Fibroblast of lung (primary cell): ENCODE results near the gene AP1M2. TPM values are rescaled to one million over a fixed set of nuclear protein-coding genes. Genes with fewer than 3 reads are reported as not detected.
"Not testable (repeated sequence)": the region's sequence is repeated elsewhere in the genome, so short reads cannot be mapped to it uniquely, and the experiment has no call there.

ENCODE experiments used
- DNase-seq, 2 donors: peaks; one replicate each; pipeline versions ENCODE4 v3.0.0 to v3.0.0-alpha.2; 2010; ENCODE audit warnings: low read depth in 2 of 2
- H2AFZ ChIP-seq: 2 replicates; pipeline ENCODE4 v1.5.1; 2012; ENCODE audit warnings: low read length, control low read depth, inconsistent platforms
- H3K27ac ChIP-seq: 2 replicates; pipeline ENCODE4 v1.5.1; 2011; ENCODE audit warnings: low read length, control low read depth; ENCODE audit not compliant: insufficient read depth
- H3K27me3 ChIP-seq: 2 replicates; pipeline ENCODE4 v1.5.1; 2011; ENCODE audit warnings: mild to moderate bottlenecking, low read length; ENCODE audit not compliant: control insufficient read depth, insufficient read depth
- H3K36me3 ChIP-seq: 2 replicates; pipeline ENCODE4 v1.5.1; 2011; ENCODE audit warnings: low read length; ENCODE audit not compliant: control insufficient read depth, insufficient read depth
- H3K4me1 ChIP-seq: 2 replicates; pipeline ENCODE4 v1.5.1; 2011; ENCODE audit warnings: low read length; ENCODE audit not compliant: control insufficient read depth, insufficient read depth; ENCODE audit errors: extremely low read depth
- H3K4me2 ChIP-seq: 2 replicates; pipeline ENCODE4 v1.5.1; 2011; ENCODE audit warnings: low read length, control low read depth; ENCODE audit not compliant: insufficient read depth; ENCODE audit errors: extremely low read depth
- H3K4me3 ChIP-seq, 4 experiments: fragments of 200-600 bp in 1 of 4; sonication (generic) in 1 of 4; replicated peaks in 1 of 4; 2 replicates each; pipeline ENCODE4 v1.5.1; 2011 to 2016; ENCODE audit warnings: low read length in 4 of 4, low read depth in 3 of 4, mild to moderate bottlenecking in 3 of 4, control low read depth in 2 of 4, inconsistent platforms in 1 of 4, mixed read lengths in 1 of 4; ENCODE audit not compliant: insufficient read depth in 1 of 4; ENCODE audit errors: control extremely low read depth in 1 of 4
- H3K79me2 ChIP-seq: 2 replicates; pipeline ENCODE4 v1.5.1; 2012; ENCODE audit warnings: mild to moderate bottlenecking, low read length, inconsistent platforms; ENCODE audit not compliant: control insufficient read depth, insufficient read depth
- H3K9ac ChIP-seq: 2 replicates; pipeline ENCODE4 v1.5.1; 2011; ENCODE audit warnings: mild to moderate bottlenecking, low read length, control low read depth; ENCODE audit not compliant: insufficient read depth
- H3K9me3 ChIP-seq: 2 replicates; pipeline ENCODE4 v1.5.1; 2012; ENCODE audit warnings: low read depth, low read length; ENCODE audit not compliant: control insufficient read depth, insufficient read depth
- H4K20me1 ChIP-seq: 2 replicates; pipeline ENCODE4 v1.5.1; 2011; ENCODE audit warnings: low read length; ENCODE audit not compliant: control insufficient read depth, insufficient read depth; ENCODE audit errors: extremely low read depth
- CTCF ChIP-seq, 2 donors: IDR thresholded peaks in 1 of 2; conservative IDR thresholded peaks in 1 of 2; 1 replicate in 1 of 2; 2 replicates in 1 of 2; pipeline ENCODE4 v1.5.1; 2011 to 2012; ENCODE audit warnings: low read length in 2 of 2, control low read depth in 1 of 2, inconsistent platforms in 1 of 2, low read depth in 1 of 2, mild to moderate bottlenecking in 1 of 2
- EZH2 ChIP-seq: IDR thresholded peaks from 2 replicates; pipeline ENCODE4 v1.5.1; 2012; ENCODE audit warnings: low read length, control low read depth, mild to moderate bottlenecking; ENCODE audit errors: missing control alignments
- polyA plus RNA-seq, 2 donors: library from polyadenylated mRNA; depleted of rRNA in 1 of 2; stranded (reverse) in 1 of 2; unstranded in 1 of 2; fragments of >200 nt; gene quantifications; 2 replicates each; pipeline ENCODE4 v1.2.1, GENCODE V29; 2011 to 2012; ENCODE audit warnings: missing spikeins in 1 of 2
- total RNA-seq: library from RNA; depleted of rRNA; stranded (reverse); fragments of >200 nt; gene quantifications from 2 replicates; pipeline ENCODE4 v1.2.1, GENCODE V29; 2014

AP1M2 gene
- total and polyA plus RNA-seq, 2 donors (not counting 1 experiment from before 2014, with no cell fraction given): 0.16 to 0.17 TPM

DNA sequence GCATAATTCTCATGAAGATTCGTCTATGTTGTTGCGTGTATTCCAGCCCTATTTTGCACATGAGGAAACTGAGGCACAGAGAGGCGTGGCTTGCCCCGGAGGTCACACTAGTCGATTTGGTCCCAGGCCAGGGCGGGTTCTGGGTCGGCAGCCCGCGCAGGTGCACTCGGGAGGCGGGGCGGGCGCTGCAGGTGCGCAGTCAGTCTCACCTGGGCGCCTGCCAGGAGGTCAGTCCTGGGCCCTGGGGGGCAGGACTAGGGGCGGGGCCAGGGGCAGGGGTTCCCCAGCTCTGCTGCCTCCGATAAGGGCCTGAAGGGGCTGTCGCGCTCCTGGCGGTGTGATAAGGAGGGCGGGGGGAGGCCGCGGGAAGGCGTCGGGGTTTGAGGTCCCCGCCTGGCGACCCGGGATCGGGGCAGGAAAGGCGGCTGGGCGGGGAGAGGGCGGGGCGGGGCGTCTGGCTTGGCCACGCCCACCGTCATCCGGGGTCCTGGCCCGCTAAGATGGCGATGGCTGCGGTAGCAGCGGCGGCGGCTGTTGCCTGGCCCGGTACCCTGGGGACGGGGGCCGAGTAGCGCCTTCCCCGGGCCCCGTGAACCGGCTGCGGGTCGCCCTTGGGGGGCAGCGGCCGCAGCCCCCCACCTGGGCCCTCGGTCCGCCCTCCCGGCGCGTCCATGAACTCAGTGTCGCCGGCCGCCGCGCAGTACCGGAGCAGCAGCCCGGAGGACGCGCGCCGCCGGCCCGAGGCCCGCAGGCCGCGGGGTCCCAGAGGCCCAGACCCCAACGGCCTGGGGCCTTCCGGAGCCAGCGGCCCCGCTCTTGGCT is 43.5 kb downstream of the AP1M2 start, which contains the start of gene ATG4D:
Gene ATG4D, plus strand, starts transcription at position 485 of the 822 bp plus-strand sequence. Its CDS starts 187 bp downstream, at position 672.
- Histone ChIP-seq H2AFZ (peak within 1 kb of the TSS; percentile 44), H3K79me2 (peaks cover 11% of the 10 kb centered on the region), H3K36me3 (no peaks in the 10 kb centered on the region), H3K9me3 (no peaks in the 10 kb centered on the region), H3K27ac (peak within 1 kb of the TSS; percentile 71), H3K4me1 (no peaks in the 10 kb centered on the region), H3K4me2 (peak within 1 kb of the TSS; percentile 89), H3K4me3 (peak within 1 kb of the TSS; percentile 66 to 82 (median 76)), H4K20me1 (no peaks in the 10 kb centered on the region), H3K27me3 (no peaks in the 10 kb centered on the region), H3K9ac (peak within 1 kb of the TSS; percentile 90)
- peak; percentile 45 to 61 for DNase-seq
- TF ChIP-seq CTCF (conservative IDR thresholded peaks at IDR 0.05 in 1 of 2, IDR thresholded peaks at IDR 0.05 in 1 of 2; ENCODE audit: low read depth in 1 of 2, low read length in 2 of 2) (no peak), EZH2 (no peak)

- H3K27me3 ChIP-seq: no peaks in the 10 kb centered on the region
- no peaks in the 10 kb centered on the region for H4K20me1 ChIP-seq
- H3K9me3 ChIP-seq: no peaks in the 10 kb centered on the region
- DNase-seq: no peak
- no peak overlapping the region for H3K9ac ChIP-seq
- peak overlapping the region in 1 of 4 experiments; percentile 76 for H3K4me3 ChIP-seq
- no peak overlapping the region for H3K4me2 ChIP-seq
- H2AFZ ChIP-seq: no peak overlapping the region
- H3K36me3 ChIP-seq: no peaks in the 10 kb centered on the region
- no peak overlapping the region for H3K27ac ChIP-seq
- H3K4me1 ChIP-seq: no peaks in the 10 kb centered on the region
- H3K79me2 ChIP-seq: peaks cover 11% of the 10 kb centered on the region
- TF ChIP-seq EZH2 (no peak), CTCF (conservative IDR thresholded peaks at IDR 0.05 in 1 of 2, IDR thresholded peaks at IDR 0.05 in 1 of 2; ENCODE audit: low read depth in 1 of 2, low read length in 2 of 2) (no peak)
These were observed 44.1 kb downstream of the AP1M2 start for GRCh38 chr19:10543059-10543419.

DNA sequence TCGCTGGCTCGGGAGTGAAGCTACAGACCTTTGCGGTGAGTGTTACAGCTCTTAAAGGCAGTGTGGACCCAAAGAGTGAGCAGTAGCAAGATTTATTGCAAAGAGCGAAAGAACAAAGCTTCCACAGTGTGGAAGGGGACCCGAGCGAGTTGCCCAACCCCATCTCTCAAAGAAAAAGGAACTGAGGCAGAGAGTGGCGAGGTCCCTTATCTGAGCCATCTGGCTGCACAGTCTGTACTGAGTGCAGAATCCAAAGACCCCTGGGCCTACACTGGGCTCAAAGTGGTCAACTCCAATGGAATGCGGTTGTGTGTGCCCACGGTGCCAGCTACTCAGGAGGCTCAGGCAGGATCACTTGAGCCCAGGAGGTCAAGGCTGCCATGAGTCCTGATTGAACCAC is 48.1 kb downstream of the AP1M2 start:
- not testable (repeated sequence) for H3K4me2 ChIP-seq, H3K9me3 ChIP-seq, H2AFZ ChIP-seq, H3K79me2 ChIP-seq, H3K36me3 ChIP-seq, DNase-seq, H3K27me3 ChIP-seq, H3K27ac ChIP-seq, H3K9ac ChIP-seq, H4K20me1 ChIP-seq, H3K4me1 ChIP-seq, H3K4me3 ChIP-seq
